GM23338 (cell line): ENCODE measurements around the gene TRIM38.

Experiments used
- CREB1 ChIP-seq: fragments of 250-450 bp; sonication (Bioruptor Pico); IDR thresholded peaks from 2 replicates; pipeline ENCODE4 v1.5.0; 2020; ENCODE audit warnings: low read depth, mild to moderate bottlenecking, moderate library complexity
- TF ChIP-seq, protein P1 (sequence below), 2 experiments: fragments of 200-600 bp in 1 of 2; sonication (generic) in 1 of 2; conservative IDR thresholded peaks; 2 replicates each; pipeline versions ENCODE4 v1.5.1 to v1.6.1; 2016 to 2017; ENCODE audit warnings: antibody characterized with exemption in 2 of 2, low read depth in 2 of 2, mild to moderate bottlenecking in 2 of 2, moderate library complexity in 1 of 2

DNA sequence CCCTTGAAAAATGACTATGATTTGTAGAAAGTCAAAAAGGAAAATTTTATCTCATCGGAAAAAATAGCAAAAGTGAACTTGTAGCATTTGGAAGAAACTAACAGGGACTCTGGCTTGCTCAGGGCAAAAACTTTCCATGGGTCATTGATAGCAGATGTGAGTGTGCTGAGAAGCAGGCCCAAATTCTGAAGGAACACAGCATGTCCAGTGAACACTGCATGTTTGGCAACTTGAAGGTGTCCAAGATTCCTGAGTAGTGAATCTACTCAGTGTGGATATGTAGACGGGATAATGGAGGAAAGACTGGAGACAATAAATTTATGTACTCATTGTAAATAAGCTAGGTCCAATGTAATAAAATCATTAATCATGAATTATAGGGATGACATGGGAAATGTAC is 40.3 kb upstream of the TRIM38 start:
- TF ChIP-seq CREB1 (CRISPR knock-in tag), result no peak
- TF ChIP-seq, protein P1, sequence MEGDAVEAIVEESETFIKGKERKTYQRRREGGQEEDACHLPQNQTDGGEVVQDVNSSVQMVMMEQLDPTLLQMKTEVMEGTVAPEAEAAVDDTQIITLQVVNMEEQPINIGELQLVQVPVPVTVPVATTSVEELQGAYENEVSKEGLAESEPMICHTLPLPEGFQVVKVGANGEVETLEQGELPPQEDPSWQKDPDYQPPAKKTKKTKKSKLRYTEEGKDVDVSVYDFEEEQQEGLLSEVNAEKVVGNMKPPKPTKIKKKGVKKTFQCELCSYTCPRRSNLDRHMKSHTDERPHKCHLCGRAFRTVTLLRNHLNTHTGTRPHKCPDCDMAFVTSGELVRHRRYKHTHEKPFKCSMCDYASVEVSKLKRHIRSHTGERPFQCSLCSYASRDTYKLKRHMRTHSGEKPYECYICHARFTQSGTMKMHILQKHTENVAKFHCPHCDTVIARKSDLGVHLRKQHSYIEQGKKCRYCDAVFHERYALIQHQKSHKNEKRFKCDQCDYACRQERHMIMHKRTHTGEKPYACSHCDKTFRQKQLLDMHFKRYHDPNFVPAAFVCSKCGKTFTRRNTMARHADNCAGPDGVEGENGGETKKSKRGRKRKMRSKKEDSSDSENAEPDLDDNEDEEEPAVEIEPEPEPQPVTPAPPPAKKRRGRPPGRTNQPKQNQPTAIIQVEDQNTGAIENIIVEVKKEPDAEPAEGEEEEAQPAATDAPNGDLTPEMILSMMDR (conservative IDR thresholded peaks at IDR 0.05; ENCODE audit: low read depth in 2 of 2), result no peak
